ENCODE results near the gene PERCC1. TPM values are rescaled to one million over a fixed set of nuclear protein-coding genes. Genes with fewer than 3 reads are reported as not detected.

PERCC1 gene
- total and polyA plus RNA-seq, 9 of the 15 experiments (the other 6 are each of a cell fraction or from before 2014, with no cell fraction given): not detected

DNA sequence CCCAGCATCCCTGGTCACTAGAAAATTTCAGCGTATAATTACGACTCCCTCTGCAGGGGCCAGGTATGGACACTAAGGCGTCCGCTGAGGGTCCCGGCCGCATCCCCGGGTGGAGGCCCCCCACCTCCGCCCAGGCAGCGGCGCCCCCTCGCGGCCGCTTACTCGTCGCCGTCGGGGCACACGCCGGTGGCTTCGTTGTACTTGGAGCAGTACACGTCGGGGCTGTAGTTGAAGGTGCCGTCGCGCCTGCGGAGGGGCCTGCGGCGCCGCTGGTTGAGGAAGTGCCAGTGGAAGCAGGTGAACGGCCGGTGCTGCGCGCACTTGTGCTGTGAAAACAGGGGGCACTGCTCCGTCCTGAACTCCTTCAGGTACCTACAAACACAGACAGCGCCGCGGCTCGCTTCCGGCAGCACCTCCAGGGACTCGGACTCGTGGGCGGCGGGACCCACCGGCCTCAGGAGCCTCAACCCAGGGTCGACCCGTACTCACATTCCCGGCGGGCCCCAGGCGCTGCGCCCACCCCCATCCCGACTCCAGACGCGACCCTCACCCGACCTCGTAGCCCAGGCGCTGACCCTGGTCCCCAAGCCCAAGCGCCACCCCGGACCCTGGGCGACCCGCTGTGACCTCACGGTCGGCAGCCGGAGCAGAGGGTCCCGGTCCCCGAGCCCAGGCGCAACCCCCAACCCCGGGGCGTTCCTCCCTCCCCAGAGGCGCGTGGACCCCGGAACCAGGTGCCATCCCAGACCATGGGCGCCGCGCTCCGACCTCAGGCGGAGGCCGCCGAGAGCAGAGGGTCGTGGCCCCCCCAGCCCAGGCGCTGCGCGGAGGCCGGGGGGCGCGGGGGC is 17.0 kb upstream of the PERCC1 start (continued):
- TF ChIP-seq, protein P1, sequence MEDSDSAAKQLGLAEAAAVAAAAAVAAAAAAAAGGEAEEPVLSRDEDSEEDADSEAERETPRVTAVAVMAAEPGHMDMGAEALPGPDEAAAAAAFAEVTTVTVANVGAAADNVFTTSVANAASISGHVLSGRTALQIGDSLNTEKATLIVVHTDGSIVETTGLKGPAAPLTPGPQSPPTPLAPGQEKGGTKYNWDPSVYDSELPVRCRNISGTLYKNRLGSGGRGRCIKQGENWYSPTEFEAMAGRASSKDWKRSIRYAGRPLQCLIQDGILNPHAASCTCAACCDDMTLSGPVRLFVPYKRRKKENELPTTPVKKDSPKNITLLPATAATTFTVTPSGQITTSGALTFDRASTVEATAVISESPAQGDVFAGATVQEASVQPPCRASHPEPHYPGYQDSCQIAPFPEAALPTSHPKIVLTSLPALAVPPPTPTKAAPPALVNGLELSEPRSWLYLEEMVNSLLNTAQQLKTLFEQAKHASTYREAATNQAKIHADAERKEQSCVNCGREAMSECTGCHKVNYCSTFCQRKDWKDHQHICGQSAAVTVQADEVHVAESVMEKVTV (CRISPR knock-in tag; IDR thresholded peaks at IDR 0.05): 0 out of 2 replicates have a peak, but pooled peaks have one; percentile 55
- TF ChIP-seq CBX1 (IDR thresholded peaks at IDR 0.05; ENCODE audit: low read depth) (peak; percentile 67; the same call in 1 of the 2 replicates), NFIC (IDR thresholded peaks at IDR 0.05) (peak; percentile 97), ZNF764 (CRISPR knock-in tag; IDR thresholded peaks at IDR 0.05; ENCODE audit: low read depth) (no peak), CC2D1A (IDR thresholded peaks at IDR 0.05) (no peak), ERF (CRISPR knock-in tag; IDR thresholded peaks at IDR 0.05) (0 out of 2 replicates have a peak, but pooled peaks have one; percentile 60), CBFB (CRISPR knock-in tag; IDR thresholded peaks at IDR 0.05) (no peak), XRCC4 (IDR thresholded peaks at IDR 0.05; ENCODE audit: extremely low read depth, insufficient read depth, insufficient read length) (no peak), TRIM28 (IDR thresholded peaks at IDR 0.05) (peak; percentile 32; the same call in 1 of the 2 replicates), HDGF (IDR thresholded peaks at IDR 0.05) (no peak), NEUROD1 (IDR thresholded peaks at IDR 0.05; ENCODE audit: borderline replicate concordance, low read depth, low read length, partially characterized antibody) (no peak), NFYB (IDR thresholded peaks at IDR 0.05; ENCODE audit: extremely low read depth, insufficient read length) (no peak), EP400 (IDR thresholded peaks at IDR 0.05) (no peak), PHTF2 (CRISPR knock-in tag; IDR thresholded peaks at IDR 0.05) (no peak), ZNF778 (CRISPR knock-in tag; IDR thresholded peaks at IDR 0.05) (no peak)
- TF ChIP-seq, protein P2, sequence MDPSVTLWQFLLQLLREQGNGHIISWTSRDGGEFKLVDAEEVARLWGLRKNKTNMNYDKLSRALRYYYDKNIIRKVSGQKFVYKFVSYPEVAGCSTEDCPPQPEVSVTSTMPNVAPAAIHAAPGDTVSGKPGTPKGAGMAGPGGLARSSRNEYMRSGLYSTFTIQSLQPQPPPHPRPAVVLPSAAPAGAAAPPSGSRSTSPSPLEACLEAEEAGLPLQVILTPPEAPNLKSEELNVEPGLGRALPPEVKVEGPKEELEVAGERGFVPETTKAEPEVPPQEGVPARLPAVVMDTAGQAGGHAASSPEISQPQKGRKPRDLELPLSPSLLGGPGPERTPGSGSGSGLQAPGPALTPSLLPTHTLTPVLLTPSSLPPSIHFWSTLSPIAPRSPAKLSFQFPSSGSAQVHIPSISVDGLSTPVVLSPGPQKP (CRISPR knock-in tag; IDR thresholded peaks at IDR 0.05): 0 out of 2 replicates have a peak, but pooled peaks have one; percentile 55
- TF ChIP-seq, protein P3, sequence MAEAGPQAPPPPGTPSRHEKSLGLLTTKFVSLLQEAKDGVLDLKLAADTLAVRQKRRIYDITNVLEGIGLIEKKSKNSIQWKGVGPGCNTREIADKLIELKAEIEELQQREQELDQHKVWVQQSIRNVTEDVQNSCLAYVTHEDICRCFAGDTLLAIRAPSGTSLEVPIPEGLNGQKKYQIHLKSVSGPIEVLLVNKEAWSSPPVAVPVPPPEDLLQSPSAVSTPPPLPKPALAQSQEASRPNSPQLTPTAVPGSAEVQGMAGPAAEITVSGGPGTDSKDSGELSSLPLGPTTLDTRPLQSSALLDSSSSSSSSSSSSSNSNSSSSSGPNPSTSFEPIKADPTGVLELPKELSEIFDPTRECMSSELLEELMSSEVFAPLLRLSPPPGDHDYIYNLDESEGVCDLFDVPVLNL (CRISPR knock-in tag; IDR thresholded peaks at IDR 0.05; ENCODE audit: low read depth): no peak

All from K562 (cell line).